Measurements from ENCODE around the gene NSD2. TPM values are rescaled to one million over a fixed set of nuclear protein-coding genes. Genes with fewer than 3 reads are reported as not detected.
"Not testable (repeated sequence)": the region's sequence is repeated elsewhere in the genome, so short reads cannot be mapped to it uniquely, and the experiment has no call there.

The NSD2 gene
- polyA plus RNA-seq, 2 donors = 11.9 to 14.1 TPM

- H3K4me3 ChIP-seq (ENCODE audit: low read depth in 1 of 2, low read length in 2 of 2) = no peak overlapping the region
- 81 to 89% methylated on average over 1 of the region's 1 CpG for WGBS, 2 donors
- H3K27me3 ChIP-seq (ENCODE audit: control insufficient read depth in 1 of 2, insufficient read depth in 2 of 2, low read length in 2 of 2) = no peaks in the 10 kb centered on the region
- no peak overlapping the region for H3K27ac ChIP-seq (ENCODE audit: low read depth in 2 of 2, low read length in 1 of 2)
- peaks cover 0 to 16% of the 10 kb centered on the region in 2 donors for H3K36me3 ChIP-seq (ENCODE audit: control insufficient read depth in 2 of 2, insufficient read depth in 2 of 2, low read length in 1 of 2)
- H3K9me3 ChIP-seq (ENCODE audit: control insufficient read depth in 2 of 2, insufficient read depth in 1 of 2, low read depth in 1 of 2, low read length in 1 of 2) = no peaks in the 10 kb centered on the region
- H3K4me1 ChIP-seq (ENCODE audit: control insufficient read depth in 2 of 2, insufficient read depth in 2 of 2, low read length in 1 of 2) = peaks cover 7% of the 10 kb centered on the region in 2 donors
Observed at GRCh38 chr4:1994938-1995337, 123.7 kb downstream of the NSD2 start.

GRCh38 chr4:1996866-1997611 is 125.8 kb downstream of the NSD2 start:
- no peak overlapping the region for H3K4me3 ChIP-seq (ENCODE audit: low read depth in 1 of 2, low read length in 2 of 2)
- peak overlapping the region in 1 of 2 donors; percentile 15 for H3K27ac ChIP-seq (ENCODE audit: low read depth in 2 of 2, low read length in 1 of 2)
- 92% methylated on average over 3 of the region's 3 CpGs for WGBS, 2 donors
- no peaks in the 10 kb centered on the region for H3K9me3 ChIP-seq (ENCODE audit: control insufficient read depth in 2 of 2, insufficient read depth in 1 of 2, low read depth in 1 of 2, low read length in 1 of 2)
- H3K27me3 ChIP-seq (ENCODE audit: control insufficient read depth in 1 of 2, insufficient read depth in 2 of 2, low read length in 2 of 2) = no peaks in the 10 kb centered on the region
- H3K36me3 ChIP-seq (ENCODE audit: control insufficient read depth in 2 of 2, insufficient read depth in 2 of 2, low read length in 1 of 2) = peaks cover 0 to 6% of the 10 kb centered on the region in 2 donors
- H3K4me1 ChIP-seq (ENCODE audit: control insufficient read depth in 2 of 2, insufficient read depth in 2 of 2, low read length in 1 of 2) = peaks cover 7% of the 10 kb centered on the region in 2 donors

GRCh38 chr4:1997712-1998111 is 126.5 kb downstream of the NSD2 start:
- WGBS, 2 donors = 96% methylated on average over 4 of the region's 4 CpGs
- Histone ChIP-seq H3K9me3 (ENCODE audit: control insufficient read depth in 2 of 2, insufficient read depth in 1 of 2, low read depth in 1 of 2, low read length in 1 of 2) (no peaks in the 10 kb centered on the region), H3K27ac (ENCODE audit: low read depth in 2 of 2, low read length in 1 of 2) (peak overlapping the region; percentile 25 to 76), H3K4me3 (ENCODE audit: low read depth in 1 of 2, low read length in 2 of 2) (no peak overlapping the region), H3K4me1 (ENCODE audit: control insufficient read depth in 2 of 2, insufficient read depth in 2 of 2, low read length in 1 of 2) (peaks cover under 1 to 3% of the 10 kb centered on the region in 2 donors), H3K36me3 (ENCODE audit: control insufficient read depth in 2 of 2, insufficient read depth in 2 of 2, low read length in 1 of 2) (peaks cover 0 to 2% of the 10 kb centered on the region in 2 donors), H3K27me3 (ENCODE audit: control insufficient read depth in 1 of 2, insufficient read depth in 2 of 2, low read length in 2 of 2) (no peaks in the 10 kb centered on the region)

GRCh38 chr4:1998296-1998695 is 127.1 kb downstream of the NSD2 start:
- H3K9me3 ChIP-seq (ENCODE audit: control insufficient read depth in 2 of 2, insufficient read depth in 1 of 2, low read depth in 1 of 2, low read length in 1 of 2) = no peaks in the 10 kb centered on the region
- WGBS, 2 donors = 62 to 65% methylated on average over 7 of the region's 7 CpGs
- peak overlapping the region; percentile 76 for H3K27ac ChIP-seq (ENCODE audit: low read depth in 2 of 2, low read length in 1 of 2)

GRCh38 chr4:1999308-1999707 is 128.1 kb downstream of the NSD2 start:
- not testable (repeated sequence) for H3K27me3 ChIP-seq (ENCODE audit: control insufficient read depth in 1 of 2, insufficient read depth in 2 of 2, low read length in 2 of 2); H3K4me1 ChIP-seq (ENCODE audit: control insufficient read depth in 2 of 2, insufficient read depth in 2 of 2, low read length in 1 of 2); H3K9me3 ChIP-seq (ENCODE audit: control insufficient read depth in 2 of 2, insufficient read depth in 1 of 2, low read depth in 1 of 2, low read length in 1 of 2); H3K4me3 ChIP-seq (ENCODE audit: low read depth in 1 of 2, low read length in 2 of 2); H3K27ac ChIP-seq (ENCODE audit: low read depth in 2 of 2, low read length in 1 of 2); H3K36me3 ChIP-seq (ENCODE audit: control insufficient read depth in 2 of 2, insufficient read depth in 2 of 2, low read length in 1 of 2)
- WGBS, 2 donors = 84 to 92% methylated on average over 4 of the region's 4 CpGs

More at GRCh38 chr4:1998296-1998695, 127.1 kb downstream of the NSD2 start:
- H3K27me3 ChIP-seq (ENCODE audit: control insufficient read depth in 1 of 2, insufficient read depth in 2 of 2, low read length in 2 of 2) = no peaks in the 10 kb centered on the region
- peaks cover 0 to 3% of the 10 kb centered on the region in 2 donors for H3K4me1 ChIP-seq (ENCODE audit: control insufficient read depth in 2 of 2, insufficient read depth in 2 of 2, low read length in 1 of 2)
- H3K4me3 ChIP-seq (ENCODE audit: low read depth in 1 of 2, low read length in 2 of 2) = no peak overlapping the region
- peaks cover 0 to 2% of the 10 kb centered on the region in 2 donors for H3K36me3 ChIP-seq (ENCODE audit: control insufficient read depth in 2 of 2, insufficient read depth in 2 of 2, low read length in 1 of 2)

- WGBS, 2 donors = 96 to 99% methylated on average over 2 of the region's 2 CpGs
- H3K27me3 ChIP-seq (ENCODE audit: control insufficient read depth in 1 of 2, insufficient read depth in 2 of 2, low read length in 2 of 2); H3K4me1 ChIP-seq (ENCODE audit: control insufficient read depth in 2 of 2, insufficient read depth in 2 of 2, low read length in 1 of 2); H3K9me3 ChIP-seq (ENCODE audit: control insufficient read depth in 2 of 2, insufficient read depth in 1 of 2, low read depth in 1 of 2, low read length in 1 of 2); H3K4me3 ChIP-seq (ENCODE audit: low read depth in 1 of 2, low read length in 2 of 2); H3K27ac ChIP-seq (ENCODE audit: low read depth in 2 of 2, low read length in 1 of 2); H3K36me3 ChIP-seq (ENCODE audit: control insufficient read depth in 2 of 2, insufficient read depth in 2 of 2, low read length in 1 of 2): not testable (repeated sequence)
Observed at GRCh38 chr4:2003361-2003760, 132.2 kb downstream of the NSD2 start.

- WGBS, 2 donors = 92 to 94% methylated on average over 7 of the region's 7 CpGs
- peaks cover 2 to 7% of the 10 kb centered on the region in 2 donors for H3K4me1 ChIP-seq (ENCODE audit: control insufficient read depth in 2 of 2, insufficient read depth in 2 of 2, low read length in 1 of 2)
- H3K27me3 ChIP-seq (ENCODE audit: control insufficient read depth in 1 of 2, insufficient read depth in 2 of 2, low read length in 2 of 2) = no peaks in the 10 kb centered on the region
- no peak overlapping the region for H3K27ac ChIP-seq (ENCODE audit: low read depth in 2 of 2, low read length in 1 of 2)
- no peak overlapping the region for H3K4me3 ChIP-seq (ENCODE audit: low read depth in 1 of 2, low read length in 2 of 2)
- no peaks in the 10 kb centered on the region for H3K36me3 ChIP-seq (ENCODE audit: control insufficient read depth in 2 of 2, insufficient read depth in 2 of 2, low read length in 1 of 2)
- H3K9me3 ChIP-seq (ENCODE audit: control insufficient read depth in 2 of 2, insufficient read depth in 1 of 2, low read depth in 1 of 2, low read length in 1 of 2) = no peaks in the 10 kb centered on the region
Observed at GRCh38 chr4:2006367-2006766, 135.2 kb downstream of the NSD2 start.

GRCh38 chr4:2006956-2007653 is 135.9 kb downstream of the NSD2 start:
- Histone ChIP-seq H3K27me3 (ENCODE audit: control insufficient read depth in 1 of 2, insufficient read depth in 2 of 2, low read length in 2 of 2) (no peaks in the 10 kb centered on the region), H3K9me3 (ENCODE audit: control insufficient read depth in 2 of 2, insufficient read depth in 1 of 2, low read depth in 1 of 2, low read length in 1 of 2) (no peaks in the 10 kb centered on the region), H3K27ac (ENCODE audit: low read depth in 2 of 2, low read length in 1 of 2) (no peak overlapping the region), H3K36me3 (ENCODE audit: control insufficient read depth in 2 of 2, insufficient read depth in 2 of 2, low read length in 1 of 2) (no peaks in the 10 kb centered on the region), H3K4me3 (ENCODE audit: low read depth in 1 of 2, low read length in 2 of 2) (peak overlapping the region in 1 of 2 donors; percentile 93), H3K4me1 (ENCODE audit: control insufficient read depth in 2 of 2, insufficient read depth in 2 of 2, low read length in 1 of 2) (peaks cover 2 to 7% of the 10 kb centered on the region in 2 donors)
- WGBS, 2 donors = 81 to 85% methylated on average over 15 of the region's 15 CpGs

- H3K36me3 ChIP-seq (ENCODE audit: control insufficient read depth in 2 of 2, insufficient read depth in 2 of 2, low read length in 1 of 2) = no peaks in the 10 kb centered on the region
- H3K27me3 ChIP-seq (ENCODE audit: control insufficient read depth in 1 of 2, insufficient read depth in 2 of 2, low read length in 2 of 2) = no peaks in the 10 kb centered on the region
- 1 to 2% methylated on average over 42 to 57 of the region's 57 CpGs for WGBS, 2 donors
- H3K9me3 ChIP-seq (ENCODE audit: control insufficient read depth in 2 of 2, insufficient read depth in 1 of 2, low read depth in 1 of 2, low read length in 1 of 2) = no peaks in the 10 kb centered on the region
- H3K27ac ChIP-seq (ENCODE audit: low read depth in 2 of 2, low read length in 1 of 2) = peak overlapping the region; percentile 96 to 99
- peak overlapping the region; percentile 93 to 97 for H3K4me3 ChIP-seq (ENCODE audit: low read depth in 1 of 2, low read length in 2 of 2)
- H3K4me1 ChIP-seq (ENCODE audit: control insufficient read depth in 2 of 2, insufficient read depth in 2 of 2, low read length in 1 of 2) = peaks cover 2 to 7% of the 10 kb centered on the region in 2 donors
Observed at GRCh38 chr4:2007804-2008670, 136.8 kb downstream of the NSD2 start.
